HG03520 (cell line): Measurements from ENCODE around the gene ITGAV.

Experiments used
- ATAC-seq: cut with Tn5 transposase; IDR thresholded peaks from one replicate; pipeline ENCODE4 v1.9.1; 2021; ENCODE audit warnings: mild to moderate bottlenecking, moderate library complexity; ENCODE audit not compliant: unreplicated experiment

Gene ITGAV

GRCh38 chr2:186714611-186715010 lies 124.8 kb downstream of the ITGAV start:
- ATAC-seq = no peak

- ATAC-seq = no peak
Observed at GRCh38 chr2:186716004-186716403, 126.1 kb downstream of the ITGAV start.

DNA sequence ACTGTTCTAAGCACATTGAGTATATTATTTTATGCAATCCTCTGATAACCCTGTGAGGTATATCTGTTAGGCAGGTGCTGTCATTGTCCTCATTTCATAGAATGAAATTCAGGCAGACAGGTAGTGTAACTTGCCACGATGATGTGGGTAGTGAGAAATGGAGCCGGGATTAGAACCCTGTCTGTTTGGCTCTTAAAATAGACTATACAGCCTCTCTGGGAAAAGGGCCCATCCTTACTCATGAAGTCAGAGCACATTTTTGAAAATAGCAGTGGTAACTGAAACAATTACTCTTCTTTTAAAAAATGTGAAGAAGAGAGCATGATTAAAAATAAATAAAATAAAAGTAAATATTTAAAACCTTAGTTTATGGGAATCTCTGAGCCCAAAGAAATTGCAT lies 127.0 kb downstream of the ITGAV start:
- no peak for ATAC-seq

GRCh38 chr2:186717320-186718007 lies 127.6 kb downstream of the ITGAV start:
- ATAC-seq = no peak

DNA sequence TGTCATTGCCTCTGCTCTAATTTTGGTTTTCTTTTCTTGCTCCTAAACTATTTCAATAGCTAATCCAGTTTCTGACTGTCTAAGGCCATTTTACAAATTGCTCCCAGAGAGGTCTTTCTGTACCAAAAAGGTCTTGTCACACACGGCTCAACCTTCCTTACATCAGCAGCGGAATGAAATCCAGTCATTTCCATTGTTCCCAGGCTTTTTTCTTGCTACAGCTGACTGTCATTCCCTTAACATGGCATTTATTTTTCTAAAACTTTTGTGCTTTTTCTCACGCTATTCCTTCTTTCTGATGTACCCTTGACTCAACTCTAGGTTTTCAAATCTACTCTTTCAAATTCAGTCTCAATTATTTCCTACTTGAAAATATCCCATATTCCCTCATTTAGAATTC lies 128.3 kb downstream of the ITGAV start:
- ATAC-seq = no peak

DNA sequence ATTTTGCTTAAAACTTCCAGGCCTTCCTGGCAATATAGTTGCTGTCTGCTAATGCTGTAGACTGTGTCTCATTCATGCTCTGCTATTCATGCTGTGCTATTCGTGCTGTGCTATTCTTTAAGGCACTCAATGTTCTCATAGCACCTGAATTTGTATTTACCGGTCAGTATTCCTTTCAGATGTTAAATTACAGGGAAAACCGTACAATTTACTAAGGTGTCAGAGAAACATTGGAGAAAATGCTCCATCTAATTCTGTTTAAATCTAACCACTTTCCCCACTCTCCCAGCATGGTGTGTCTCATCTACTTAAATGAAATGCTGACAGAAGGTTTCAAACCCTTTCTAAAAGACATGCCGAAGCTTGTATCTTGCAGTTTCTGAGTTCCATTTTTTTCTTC lies 129.0 kb downstream of the ITGAV start:
- ATAC-seq = no peak

GRCh38 chr2:186721956-186722355 lies 132.1 kb downstream of the ITGAV start:
- ATAC-seq = no peak

- no peak for ATAC-seq
Observed at GRCh38 chr2:186724736-186725135, 134.9 kb downstream of the ITGAV start.

- no peak for ATAC-seq
Observed at GRCh38 chr2:186725783-186726182, 135.9 kb downstream of the ITGAV start.

- ATAC-seq = no peak
Observed at GRCh38 chr2:186726938-186727337, 137.1 kb downstream of the ITGAV start.

DNA sequence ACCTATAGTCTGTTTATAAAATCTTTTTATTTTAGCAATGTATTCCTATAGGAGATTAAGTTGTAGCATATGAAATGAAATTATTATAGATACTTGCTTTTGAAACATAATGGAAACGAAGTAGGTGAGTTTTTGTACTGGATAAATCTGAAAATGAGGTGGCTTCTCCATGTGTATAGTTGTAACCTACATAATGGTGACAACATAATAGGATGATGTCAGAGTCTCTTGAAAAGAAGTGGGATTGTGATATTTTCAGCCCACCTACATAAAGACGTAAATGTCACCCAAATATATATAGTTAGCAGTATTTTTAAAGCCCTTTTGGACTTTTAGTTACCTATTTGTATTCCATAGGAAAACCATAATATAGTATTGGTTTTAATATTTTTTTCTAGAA lies 138.8 kb downstream of the ITGAV start:
- no peak for ATAC-seq
